Stimulated activated CD4-positive, alpha-beta T cell treated with anti-CD3 and anti-CD28 coated beads, TNF-alpha, amount 100 ng/mL, for 4 hours (primary cell): Measurements from ENCODE around the gene CKLF.
A peak's percentile ranks its signal among the peaks of the same experiment; 100 is the strongest.
"Not testable (repeated sequence)": the region's sequence is repeated elsewhere in the genome, so short reads cannot be mapped to it uniquely, and the experiment has no call there.

ENCODE experiments used
- DNase-seq, 3 experiments: peaks; one replicate each; pipeline ENCODE4 v3.0.0-alpha.2; 2020; ENCODE audit warnings: low read depth in 3 of 3

CKLF gene

DNA sequence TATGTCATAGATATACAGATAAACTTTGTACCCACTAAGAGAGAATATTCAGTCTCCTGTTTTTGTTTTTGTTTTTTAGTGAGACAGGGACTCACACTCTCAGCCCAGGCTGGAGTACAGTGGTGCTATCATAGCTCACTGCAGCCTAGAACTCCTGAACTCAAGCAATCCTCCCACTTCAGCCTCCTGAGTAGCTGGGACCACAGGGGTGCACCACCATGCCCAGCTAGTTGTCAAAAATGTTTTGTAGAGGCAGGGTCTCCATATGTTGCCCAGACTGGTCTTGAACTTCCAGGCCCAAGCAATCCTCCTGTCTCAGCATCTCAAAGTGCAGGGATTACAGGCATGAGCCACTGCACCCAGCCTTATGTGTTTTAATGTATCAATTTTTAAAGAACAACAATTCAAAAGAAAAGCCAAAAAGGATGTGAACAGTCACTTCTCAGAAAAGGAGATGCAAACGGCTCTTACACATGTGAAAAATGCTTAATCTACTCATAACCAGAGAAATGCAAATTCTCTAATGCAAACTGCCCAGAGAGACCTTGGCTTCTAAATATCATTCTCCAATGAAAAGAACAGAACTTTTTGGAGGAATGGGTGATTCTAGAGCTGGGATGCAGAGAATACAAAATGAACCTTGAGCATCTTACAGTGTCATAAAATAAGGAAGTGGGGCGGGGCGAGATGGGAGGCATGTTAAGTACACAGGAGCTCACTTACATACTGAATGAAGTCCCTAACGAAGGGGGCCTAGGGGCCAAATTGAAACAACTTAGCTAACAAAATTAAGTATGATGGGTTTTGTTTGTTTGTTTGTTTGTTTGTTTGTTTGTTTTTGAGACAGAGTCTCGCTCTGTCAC is 44.8 kb downstream of the CKLF start:
- no peak for DNase-seq

DNA sequence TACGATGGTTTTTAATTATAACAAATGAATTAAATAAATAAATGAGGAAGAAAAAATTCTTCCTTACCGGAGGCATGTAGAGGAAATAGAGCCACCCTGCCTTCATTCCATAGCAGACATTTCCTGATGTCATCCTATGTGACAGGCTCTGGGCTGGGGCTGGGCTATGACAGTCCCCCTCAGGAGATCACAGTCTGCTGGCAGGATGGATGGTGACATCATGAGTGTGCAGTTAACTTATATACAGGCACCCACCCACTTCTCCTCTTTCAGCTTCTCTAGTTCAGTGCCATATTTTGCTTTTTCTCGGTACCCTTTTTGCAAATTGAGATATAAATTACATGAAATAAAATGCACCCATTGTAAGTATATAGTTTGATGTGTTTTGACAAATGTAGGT is 45.7 kb downstream of the CKLF start:
- DNase-seq = no peak

DNA sequence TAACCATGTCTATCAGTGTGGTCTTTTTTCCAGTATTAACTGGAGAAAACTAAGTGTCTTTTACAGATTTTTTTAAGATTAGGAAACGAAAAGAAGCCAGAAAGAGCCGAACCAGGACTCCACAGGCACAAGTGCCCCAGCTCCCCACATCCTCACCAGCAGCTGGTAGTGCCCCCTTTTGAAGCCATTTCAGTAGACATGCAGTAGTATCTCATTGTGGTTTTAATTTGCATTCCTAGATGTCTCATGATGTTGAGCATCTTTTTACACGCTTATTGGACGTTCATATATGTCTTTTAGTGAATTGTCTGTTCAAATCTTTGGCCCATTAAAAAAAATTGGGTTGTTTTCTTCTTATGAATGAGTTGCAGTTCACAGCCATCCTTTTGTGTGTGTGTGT is 47.4 kb downstream of the CKLF start:
- no peak for DNase-seq

DNA sequence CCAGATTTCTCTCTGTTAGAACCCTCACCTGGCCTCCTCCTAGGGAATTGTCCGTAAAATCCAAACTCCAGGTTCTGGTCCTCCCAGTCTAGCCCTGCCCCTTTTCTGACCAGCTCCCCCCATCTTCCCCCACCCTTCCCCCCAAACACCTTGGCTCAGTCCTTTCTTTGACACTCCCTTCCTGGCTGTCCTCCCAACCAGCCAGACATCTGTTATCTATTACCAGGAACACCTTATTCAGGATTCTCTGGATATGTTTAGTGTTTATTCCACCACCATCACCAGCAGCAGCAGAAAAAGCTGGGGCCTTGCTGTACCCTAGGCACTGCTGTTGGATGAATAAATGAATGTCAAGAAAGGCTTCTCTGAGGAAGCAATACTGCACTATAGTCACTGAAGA is 48.1 kb downstream of the CKLF start:
- DNase-seq = no peak

DNA sequence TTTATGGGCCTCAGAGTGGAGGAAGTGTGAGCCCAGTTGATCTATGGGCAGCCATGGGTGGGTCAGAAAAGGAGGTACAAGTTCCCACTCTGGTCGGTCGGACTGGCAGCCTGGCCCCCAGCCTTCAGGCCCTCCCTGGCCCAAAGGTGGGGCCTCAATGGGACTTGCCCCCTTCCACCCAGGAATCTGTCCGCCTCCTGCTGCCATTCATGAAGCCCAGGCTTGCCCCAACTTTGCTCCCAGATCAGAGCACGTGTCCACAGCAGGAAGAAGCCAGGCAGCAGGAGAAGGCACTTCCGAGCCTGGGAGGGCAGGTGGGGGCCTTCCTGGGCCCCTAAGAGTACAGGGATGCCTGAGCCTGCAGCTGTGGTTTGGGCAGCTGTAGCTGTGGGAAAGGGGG is 49.1 kb downstream of the CKLF start:
- no peak for DNase-seq

DNA sequence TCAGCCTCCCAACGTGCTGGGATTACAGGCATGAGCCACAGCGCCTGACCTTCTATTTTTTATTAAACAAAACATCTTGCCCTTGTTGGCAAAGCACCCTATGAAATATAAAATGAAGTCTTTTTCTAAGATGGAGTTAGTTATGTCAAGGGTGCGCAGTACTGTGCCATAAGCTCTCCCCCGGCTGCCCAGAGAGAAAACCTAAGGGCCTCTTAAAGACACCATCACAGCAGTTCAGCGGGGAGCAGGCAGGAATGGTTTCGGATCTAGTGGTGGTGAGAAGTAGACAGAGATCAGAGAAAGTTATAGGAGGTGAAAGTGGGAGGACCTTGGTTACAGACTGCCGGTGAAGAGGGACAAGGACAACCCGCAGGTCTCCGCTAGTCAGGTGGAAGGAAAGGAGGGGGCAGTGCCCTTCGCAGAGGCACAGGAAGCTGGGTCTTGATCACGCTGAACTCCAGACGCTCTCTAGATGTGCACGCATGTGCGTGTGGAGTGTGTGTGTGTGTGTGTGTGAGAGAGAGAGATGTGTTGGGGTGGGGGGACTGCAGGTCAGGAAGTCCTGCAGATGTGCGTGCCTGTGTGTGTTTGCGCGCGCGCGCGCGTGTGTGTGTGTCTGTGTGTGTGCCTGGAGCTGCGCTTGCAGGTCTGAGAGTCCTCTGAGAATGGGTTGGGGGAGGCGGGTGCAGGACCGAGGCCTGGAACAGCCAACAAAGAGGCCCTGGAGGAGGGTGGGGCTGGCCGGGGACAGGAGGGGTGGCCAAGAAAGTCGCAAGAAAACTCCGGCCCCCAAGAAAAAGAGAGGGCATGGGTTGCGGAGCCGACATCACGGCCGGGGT is 51.4 kb downstream of the CKLF start:
- peak; percentile 39 to 56 (median 46) for DNase-seq

DNA sequence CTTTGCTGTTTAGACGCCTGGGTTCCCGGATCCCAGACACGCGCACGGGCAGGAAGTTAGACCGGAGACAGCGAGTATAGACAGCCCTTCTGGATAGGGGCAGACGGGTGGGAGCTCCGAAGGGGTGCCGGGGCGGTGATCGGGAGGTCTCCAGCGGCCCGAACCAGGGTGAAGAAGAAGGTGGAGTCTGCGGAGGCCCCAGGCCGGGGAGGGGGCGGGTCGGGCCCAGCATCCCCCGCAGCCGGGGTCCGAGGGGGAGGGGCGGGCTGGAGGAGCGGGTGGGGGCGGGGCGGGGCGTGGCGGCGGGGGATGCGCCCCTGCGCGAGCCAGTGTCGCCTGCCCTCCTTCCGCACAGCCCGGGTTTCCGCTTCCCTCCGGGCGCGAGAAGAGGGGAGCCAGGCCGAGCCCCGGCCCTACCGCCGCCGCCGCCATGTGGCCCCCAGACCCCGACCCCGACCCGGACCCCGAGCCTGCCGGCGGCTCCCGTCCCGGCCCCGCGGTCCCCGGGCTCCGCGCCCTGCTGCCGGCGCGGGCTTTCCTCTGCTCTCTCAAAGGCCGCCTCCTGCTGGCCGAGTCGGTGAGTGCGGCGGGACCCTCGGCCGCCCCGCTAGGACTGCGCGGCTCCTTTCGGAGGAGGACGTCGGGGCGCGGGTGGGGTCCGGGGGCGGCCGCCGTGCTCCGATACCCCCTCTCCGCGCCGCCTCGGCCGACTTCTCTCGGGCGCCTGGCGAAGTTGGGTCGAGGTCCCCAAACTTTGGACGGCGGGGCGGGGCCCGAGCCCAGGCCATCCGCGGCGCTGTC is 52.2 kb downstream of the CKLF start, which contains the start of gene CMTM3:
Gene CMTM3 (plus strand): TSS at position 329 of the 801 bp plus-strand sequence. CDS start 102 bp downstream, at position 431.
- peak; percentile 52 to 70 (median 62) for DNase-seq

DNA sequence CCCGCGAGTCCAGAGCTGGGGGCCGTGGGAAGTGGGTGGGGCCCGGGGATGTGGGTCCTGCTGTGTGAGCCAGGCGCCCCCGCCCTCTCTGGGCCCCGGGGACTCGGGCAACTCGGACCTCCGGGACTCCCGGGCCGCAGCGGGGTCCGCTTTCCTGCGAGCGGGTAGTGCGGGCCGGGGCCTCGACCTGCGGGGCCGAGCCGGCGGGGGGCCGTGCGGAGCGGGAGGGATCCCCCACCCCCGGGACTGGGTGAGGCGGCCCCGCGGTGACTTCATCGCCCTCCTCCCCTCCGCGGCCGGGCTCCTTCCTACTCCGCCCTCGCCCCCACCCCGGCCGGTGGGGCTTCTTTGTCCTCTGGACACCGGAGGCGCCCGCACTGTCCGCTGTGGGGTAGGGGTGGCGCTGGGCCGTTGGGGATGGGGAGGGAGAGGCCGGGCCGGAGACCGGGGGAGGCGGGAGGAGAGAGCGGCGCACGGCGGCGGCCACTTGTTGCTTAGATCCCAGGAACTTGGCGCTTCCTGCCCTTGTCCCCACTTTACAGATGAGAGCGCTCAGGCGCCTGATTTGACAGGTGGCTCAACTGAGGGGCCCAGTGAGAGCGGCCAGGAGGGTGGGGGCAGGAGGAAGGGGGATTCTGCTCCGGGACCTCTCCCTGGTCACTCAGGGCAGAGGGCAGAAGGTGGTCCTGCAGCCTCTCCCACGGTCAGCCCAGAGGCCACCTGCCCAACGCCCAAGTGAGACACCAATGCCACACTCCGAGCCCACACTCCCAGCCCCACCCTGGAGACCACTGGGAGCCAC is 53.0 kb downstream of the CKLF start:
- peak; percentile 21 to 32 (median 27) for DNase-seq

DNA sequence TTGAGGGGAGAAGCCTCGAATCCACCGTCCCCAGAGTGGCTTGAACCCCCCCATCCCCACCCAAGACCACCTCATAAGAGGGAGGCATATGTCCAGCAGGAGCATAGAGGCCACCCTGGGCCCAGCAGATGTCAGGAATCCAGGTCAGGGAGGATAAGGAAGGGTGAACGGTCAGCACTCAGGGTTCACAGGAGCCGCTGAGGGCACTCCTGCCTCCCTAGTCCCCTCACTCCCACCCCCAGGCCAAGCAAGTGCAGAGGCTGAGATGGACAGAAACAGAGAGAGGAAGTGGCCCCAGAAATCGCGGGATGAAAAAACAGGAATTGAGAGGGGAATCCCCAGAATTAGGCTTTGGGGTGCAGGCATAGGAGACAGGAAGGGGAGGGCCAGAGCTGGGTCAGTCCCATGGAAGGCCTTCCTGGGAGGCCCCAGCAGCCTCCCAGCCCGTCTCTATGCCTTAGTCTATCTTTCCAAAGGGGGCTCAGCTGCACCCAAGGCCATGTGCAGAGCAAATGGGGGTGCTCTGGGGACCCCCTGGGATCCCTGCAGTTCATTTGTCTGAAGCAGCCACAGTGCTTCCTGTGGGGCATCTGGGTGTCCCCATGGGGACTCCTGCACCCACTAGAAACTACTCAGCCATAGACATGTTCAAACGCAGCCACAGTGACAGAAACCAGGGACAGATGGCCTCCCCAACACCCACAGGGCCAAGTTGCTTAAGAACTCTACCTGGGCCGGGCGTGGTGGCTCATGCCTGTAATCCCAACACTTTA is 53.8 kb downstream of the CKLF start:
- DNase-seq = no peak

DNA sequence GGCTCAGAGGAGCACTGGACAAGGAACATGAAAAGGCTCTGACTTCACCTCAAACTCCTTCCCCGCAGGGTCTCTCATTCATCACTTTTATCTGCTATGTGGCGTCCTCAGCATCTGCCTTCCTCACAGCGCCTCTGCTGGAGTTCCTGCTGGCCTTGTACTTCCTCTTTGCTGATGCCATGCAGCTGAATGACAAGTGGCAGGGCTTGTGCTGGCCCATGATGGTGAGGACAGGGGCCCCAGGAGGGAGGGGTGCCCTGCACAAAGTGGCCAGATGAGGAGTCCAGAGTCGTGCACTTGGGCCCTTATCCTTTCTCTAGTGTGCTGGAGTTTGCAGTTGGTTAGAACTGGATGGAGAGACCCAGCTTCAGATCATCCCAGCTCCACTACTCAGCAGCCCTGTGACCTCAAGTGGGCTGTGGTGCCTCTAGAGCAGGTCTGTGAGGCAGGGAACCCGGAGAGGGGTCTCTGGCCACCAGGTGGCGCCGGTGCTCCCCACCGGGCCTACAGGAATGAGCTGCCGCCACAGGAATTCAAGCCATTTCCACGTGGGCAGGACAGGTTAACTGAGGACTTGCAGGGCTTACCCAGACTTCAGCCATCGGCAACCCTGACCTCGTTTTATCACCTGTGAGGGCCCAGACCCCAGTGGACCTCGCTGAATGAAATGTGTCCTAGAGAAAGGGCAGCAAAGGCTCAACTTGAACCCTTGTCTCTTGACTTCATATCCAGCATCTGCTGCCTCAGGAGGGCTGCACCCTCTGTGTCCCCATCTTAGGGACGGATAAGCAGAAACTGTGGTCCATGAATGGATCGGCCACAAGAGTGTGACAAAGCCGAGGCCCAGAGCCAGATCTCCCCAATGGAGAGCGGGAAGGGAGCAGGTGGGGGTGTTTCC is 56.1 kb downstream of the CKLF start:
- peak; percentile 72 to 80 (median 77) for DNase-seq

DNA sequence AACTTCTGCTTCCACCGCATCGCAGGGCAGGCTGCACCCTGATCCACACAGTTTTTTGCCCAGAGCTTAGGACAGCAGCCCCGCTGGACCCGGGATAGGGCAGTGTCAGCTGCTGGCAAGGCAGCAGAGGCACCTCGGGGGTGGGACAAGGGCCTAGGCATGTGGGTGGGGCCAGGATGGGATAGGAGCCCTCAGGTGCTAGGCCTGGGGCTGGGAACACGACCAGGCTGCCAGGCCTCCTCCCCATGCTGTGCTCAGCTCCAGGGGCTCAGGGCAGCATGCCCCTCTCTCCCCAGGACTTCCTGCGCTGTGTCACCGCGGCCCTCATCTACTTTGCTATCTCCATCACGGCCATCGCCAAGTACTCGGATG is 56.7 kb downstream of the CKLF start:
- DNase-seq = no peak

DNA sequence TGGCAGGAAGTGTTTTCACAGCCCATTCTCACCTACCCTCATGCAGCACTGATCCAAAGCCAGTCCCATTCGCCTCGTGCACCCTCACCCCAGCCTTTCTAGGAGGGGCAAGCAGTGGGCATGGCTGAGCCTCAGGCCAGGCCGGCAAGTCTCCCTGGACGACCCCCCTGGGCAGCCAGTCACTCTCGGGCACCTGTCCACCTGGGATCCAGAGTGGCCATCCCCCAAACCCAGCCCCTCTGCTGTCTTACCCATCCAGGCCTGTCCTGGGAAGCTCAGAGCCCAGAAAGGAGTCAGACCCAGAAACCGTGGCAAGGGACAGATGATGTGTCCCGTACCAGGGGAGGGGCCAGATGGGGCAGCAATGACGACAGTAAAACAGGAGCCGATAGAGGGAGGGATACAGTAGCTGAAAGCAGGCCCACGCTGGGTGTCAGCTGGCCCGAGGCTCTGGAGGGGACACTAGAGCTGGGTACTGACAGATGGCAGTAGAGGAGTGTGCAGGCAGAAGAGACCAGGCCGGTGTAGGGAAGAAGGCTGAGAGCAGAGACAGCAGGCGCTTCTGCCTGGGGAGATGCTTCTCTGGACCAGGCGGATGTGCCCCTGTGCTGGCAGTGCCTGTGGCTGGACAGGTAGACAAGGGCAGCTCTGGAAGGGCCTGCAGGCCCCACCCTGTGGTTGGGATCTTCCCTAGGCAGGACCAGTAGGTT is 57.9 kb downstream of the CKLF start:
- no peak for DNase-seq

DNA sequence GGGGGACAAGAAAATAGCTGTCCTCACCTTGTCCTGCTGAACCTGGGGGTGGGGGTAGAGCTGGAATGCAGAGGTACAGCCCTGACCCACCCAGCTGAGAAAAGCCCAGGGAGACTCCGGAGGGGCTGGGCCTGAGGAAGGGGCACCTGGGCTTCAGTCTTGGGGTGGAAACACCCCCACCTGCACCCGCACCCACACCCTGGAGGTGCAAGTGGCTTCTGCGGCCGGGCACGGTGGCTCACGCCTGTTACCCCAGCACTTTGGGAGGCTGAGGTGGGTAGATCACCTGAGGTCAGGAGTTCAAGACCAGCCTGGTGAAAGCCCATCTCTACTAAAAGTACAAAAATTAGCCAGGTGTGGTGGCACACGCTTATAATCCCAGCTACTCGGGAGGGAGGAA is 59.5 kb downstream of the CKLF start:
- not testable (repeated sequence) for DNase-seq

DNA sequence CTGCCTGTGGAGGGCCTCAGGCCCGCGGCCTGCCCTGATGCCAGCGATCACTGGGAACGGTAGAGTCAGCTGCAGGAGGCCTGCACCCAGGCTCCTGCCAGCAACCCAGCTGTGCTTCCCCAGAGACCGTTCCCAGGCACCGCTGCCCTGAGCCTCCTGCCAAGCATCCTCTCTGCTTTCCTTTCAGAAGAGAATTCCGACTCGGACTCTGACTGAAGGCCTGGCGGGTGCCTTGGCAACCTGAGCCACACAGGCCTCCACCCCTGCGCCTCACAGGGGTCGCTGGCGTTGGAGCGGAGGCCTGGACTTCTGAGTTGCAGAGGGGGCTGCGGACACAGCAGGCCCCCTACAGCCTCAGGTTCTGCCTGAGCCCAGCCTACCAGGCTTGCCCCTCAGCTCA is 60.0 kb downstream of the CKLF start:
- no peak for DNase-seq

DNA sequence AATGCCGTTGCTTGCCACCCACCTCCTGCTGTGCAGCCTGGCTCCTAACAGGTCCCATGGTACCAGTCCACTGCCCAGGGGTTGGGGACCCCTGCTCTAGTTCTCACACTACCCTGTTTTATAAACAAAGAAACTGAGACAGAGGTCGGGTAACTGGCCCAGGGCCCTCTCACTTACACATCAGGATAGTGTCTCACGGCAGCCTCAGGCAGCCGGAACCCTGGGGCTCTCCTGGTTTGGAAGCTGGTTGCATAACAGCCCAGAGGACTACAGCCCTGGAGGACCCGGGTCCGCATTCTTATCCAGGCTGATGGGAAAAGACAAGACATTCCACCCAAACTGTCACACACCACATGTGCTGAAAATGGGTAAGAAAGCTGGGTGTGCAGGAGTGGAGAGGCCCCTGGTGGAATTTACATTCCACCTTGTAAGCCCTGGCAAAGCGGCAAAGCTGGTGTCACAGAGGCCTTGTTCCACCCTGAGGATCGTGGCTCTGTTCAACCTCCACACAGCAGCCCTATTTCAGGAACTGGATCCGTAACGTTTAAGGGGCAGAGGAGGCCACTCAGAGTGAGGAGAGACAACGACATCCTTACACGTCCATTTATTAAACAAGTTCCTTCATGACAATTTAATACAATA is 61.9 kb downstream of the CKLF start:
- no peak for DNase-seq
